HG03378 (cell line): ENCODE data around the gene PRR16.

ENCODE experiments used
- ATAC-seq: cut with Tn5 transposase; IDR thresholded peaks from one replicate; pipeline ENCODE4 v1.9.1; 2021; ENCODE audit warnings: mild to moderate bottlenecking, moderate library complexity; ENCODE audit not compliant: unreplicated experiment

Gene PRR16

DNA sequence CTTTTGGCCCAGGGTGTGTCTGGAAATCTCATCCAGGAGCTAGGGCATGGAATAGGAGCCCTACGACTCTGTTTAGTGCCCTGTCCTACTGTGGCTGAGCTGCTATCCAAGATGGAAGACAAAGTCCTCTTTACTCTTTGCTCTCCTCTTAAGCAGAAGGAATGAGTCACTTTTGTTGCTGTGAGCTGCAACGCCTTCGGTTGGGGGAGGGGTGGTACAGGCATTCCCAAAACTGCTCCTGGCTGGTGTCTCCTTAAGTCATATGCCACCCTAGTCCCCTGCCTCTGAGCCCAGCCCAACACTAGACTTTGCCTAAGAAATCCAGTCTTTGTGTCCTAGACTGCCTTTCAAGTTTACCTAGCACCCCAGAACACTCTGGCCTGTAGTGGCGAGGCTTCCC, 99.9 kb downstream of the PRR16 start:
- no peak for ATAC-seq

DNA sequence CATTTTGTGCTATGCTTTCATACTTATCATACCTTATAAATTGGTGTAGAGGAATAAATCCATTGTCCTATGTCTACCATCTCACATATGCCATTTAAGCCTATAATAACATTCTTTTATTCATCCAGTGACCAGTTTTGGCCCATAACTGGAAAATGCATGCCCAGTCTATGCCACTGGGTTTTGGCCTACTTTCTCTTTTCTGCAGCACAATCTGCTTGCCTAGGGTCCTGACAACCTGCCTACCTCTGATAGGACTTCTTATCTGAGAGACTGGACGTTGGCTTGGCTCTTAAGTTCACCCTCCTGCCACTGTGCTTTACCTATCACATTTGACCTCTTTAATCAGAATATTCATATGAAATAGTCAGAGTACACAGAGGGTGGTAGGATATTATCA, 103.0 kb downstream of the PRR16 start:
- ATAC-seq = no peak

DNA sequence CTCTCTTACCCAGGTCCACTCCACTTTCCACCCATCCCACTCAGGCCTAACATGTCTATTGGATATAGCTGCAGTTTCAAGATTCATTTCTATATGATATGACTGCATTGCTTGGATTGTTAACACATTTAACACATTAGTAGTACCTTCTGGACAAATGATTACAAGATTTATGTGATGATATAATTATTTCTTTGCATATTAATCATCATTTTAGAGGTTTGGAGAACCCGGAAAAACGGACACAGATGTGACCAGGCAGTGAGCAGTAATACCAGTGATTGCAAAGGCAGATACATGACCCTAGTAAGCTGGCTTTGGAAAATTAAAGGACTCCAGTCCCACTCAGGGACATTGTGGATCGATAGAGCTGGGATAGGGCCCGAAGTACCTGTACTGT, 103.8 kb downstream of the PRR16 start:
- ATAC-seq = no peak

- ATAC-seq = no peak
Observed at GRCh38 chr5:120568711-120569110, 104.6 kb downstream of the PRR16 start.

DNA sequence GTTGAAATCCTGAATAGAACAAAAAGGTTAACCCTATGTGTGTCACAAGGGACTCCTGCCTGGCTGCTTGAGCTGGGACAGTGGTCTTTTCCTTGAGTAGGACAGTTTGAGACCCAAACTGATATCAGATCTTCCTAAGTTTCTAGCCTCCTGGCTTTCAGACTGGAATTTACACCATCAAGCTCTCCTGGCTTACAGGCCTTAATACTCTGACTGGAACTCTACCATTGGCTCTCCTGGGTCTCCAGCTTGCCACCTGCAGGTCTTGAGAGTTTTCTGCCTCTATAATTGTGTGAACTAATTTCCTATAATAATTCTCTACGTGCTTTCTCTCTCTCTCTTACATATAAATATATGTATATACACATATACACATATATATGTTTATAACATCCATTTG, 112.5 kb downstream of the PRR16 start:
- no peak for ATAC-seq

GRCh38 chr5:120582635-120583034, 118.5 kb downstream of the PRR16 start:
- ATAC-seq = no peak

- ATAC-seq = no peak
Observed at GRCh38 chr5:120586646-120587045, 122.5 kb downstream of the PRR16 start.

DNA sequence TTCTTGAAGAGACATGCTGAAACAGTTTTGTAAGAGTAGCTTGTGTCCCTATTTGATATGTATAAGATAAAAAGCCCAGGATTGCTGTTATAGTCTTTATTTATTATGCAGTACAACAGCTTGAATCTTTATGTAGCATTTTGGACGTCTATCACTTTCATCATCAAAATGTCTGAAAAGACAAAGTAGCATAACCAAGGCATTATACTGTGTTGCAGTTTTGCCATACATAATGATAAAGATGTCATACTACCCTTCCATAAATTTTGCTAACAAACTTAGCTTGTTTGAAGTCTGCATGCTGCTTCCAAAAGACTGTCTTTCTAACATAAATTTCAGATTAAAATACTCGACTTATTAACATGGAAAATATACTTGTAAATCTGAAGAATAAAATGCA, 127.8 kb downstream of the PRR16 start:
- no peak for ATAC-seq

DNA sequence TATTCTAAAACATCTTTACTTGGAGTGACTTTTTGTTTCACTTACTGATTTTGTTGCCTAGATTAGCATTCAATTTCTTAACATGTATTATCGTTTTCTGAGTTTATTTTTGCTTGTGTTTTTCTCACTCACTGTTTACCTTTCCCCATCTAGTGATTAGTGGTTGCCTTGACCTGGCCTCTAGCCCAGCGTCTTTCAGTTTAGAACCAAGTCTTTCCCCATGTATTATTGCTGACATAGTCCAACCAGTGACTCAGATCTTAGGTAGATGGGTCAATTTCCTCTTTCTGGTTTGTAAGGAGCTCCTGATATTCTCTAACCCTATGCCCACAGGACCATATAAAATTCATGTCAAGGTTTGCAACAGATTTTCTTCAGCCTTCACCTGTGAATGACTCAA, 135.5 kb downstream of the PRR16 start:
- no peak for ATAC-seq

DNA sequence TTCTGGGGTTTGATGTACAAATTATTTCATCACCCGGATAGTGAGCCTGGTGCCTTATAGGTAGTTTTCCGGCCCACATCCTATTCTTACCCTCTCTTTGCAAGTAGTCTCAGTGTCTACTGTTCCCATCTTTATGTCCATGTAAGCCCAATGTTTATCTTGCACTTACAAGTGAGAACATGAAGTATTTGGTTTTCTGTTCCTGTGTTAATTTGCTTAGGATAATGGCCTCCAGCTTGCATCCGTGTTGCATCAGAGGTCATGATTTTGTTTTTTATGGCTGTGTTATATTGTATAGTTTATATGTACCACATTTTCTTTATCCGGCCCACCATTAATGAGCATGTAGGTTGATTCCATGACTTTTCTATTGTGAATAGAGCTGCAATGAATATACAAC, 136.5 kb downstream of the PRR16 start:
- ATAC-seq = no peak

DNA sequence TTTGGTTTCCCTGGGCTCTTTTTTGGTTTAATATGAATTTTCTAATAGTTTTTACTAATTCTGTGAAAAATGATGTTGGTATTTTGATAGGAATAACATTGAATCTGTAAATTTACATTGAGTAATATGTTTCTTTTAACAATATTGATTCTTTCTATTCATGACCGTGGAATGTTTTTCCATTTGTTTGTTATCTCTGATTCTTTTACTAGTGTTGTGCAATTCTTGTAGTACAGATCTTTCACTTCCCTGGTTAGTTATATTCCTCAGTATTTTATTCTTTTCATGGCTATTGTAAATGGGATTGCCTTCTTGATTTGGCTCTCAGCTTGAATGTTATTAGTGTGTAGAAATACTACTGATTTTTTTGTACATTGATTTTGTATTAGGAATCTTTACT, 137.9 kb downstream of the PRR16 start:
- no peak for ATAC-seq

- ATAC-seq = no peak
Observed at GRCh38 chr5:120604884-120605283, 140.8 kb downstream of the PRR16 start.

DNA sequence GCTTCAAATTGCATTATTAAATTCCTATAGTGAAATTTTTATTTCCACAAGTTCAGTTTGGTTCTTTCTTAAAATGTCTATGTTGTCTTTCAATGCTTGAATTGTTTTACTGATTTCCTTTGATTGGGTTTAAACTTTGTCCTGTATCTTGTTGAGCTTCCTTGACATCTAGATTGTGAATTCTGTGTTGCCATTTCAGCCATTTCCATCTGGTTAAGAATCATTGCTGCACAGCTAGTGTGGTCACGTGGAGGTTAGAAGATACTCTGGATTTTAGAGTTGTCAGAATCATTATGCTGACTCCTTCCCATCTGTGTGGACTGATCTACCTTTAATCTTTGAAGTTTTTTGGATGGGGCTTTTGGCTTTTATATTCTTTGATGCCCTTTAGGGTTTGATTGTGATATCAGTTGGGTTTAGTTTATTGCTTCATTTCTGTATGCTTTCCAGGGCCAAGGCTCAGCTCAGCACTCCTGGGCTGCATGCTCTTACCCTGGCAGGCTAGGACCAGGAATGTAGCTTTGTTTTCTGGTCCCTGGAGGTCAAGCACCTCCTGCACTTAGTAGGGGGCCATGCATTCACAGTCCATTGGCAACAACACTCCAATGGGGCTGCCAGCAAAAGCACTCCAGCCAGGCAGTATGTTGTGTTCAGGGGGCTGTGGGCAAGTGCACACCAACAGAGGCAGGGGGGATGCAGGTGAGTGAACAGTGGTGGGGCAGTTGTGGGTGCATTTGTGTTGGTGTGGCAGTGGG, 141.4 kb downstream of the PRR16 start:
- ATAC-seq = no peak

GRCh38 chr5:120609570-120609969, 145.5 kb downstream of the PRR16 start:
- no peak for ATAC-seq

GRCh38 chr5:120610145-120610544, 146.0 kb downstream of the PRR16 start:
- ATAC-seq = no peak

GRCh38 chr5:120613729-120614128, 149.6 kb downstream of the PRR16 start:
- no peak for ATAC-seq

DNA sequence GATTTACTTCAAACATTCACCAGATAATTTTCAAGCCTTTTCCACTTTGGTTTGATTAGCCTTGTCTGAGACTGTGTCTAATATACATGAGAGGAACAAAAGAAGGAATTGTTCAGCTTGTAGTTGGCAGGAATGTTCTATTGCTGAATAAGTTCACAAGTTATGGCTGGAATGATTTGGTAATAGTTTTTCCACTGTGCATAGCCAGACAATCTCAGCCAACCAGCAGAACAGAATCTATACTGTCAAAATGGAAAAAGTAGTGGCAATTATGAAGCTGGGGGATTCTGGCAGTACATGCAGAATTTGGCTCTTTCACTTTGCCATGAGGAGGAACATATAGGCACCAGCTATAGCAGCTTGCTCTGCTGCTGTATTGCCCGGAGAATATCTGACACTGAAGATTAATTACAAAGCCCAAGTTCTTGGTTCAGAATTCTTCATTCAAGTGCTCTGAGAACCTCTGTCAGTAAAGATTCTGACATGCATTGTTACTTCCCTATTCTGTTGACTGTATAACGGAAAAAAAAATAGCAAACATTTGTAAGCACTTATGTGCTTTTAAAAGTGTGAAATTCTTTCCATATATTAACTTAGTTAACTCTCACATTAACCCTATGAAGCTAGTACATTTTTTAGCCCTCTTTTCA, 150.6 kb downstream of the PRR16 start:
- no peak for ATAC-seq

GRCh38 chr5:120615967-120616645, 152.0 kb downstream of the PRR16 start:
- no peak for ATAC-seq

DNA sequence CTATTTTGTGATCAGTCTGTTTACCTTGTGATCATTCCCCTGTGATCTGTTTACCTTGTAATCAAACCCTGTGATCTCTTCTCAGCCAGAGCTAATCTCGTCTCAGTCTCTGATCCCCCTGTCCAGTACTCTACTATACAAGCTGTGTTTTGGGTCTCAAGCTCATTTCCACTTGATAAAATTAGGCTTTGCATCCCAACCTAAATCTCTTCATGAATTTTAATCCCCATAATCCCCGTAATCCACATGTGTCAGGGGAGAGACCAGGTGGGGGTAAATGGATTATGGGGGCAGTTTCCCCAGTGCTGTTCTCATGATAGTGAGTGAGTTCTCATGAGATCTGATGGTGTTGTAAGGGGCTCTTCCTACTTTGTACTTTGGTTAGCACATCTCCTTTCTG, 157.2 kb downstream of the PRR16 start:
- no peak for ATAC-seq

DNA sequence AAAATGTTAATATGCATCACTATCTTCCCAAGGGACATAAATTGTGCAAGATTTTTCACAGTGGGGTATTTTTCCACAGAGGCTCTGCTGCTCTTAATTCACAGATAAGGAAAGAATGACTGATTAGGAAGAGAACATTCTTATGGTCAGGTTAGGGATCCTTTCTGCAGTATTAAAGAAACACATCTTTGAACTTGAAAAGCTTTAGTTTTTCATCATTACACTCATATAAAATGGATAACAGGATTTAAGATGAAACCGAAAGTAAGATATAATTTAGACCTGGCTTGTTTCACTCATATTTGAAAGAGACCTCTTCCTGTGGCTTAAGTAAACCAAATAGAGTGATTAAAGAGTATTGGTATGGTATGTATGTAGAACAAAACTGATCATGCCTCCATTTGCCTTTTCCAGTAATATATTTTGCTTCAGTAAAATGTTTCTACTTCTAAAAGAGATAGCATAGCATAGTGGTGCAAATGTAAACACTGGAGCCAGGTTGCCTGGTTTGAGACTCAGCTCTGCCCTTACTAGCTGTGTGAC, 160.0 kb downstream of the PRR16 start:
- no peak for ATAC-seq

DNA sequence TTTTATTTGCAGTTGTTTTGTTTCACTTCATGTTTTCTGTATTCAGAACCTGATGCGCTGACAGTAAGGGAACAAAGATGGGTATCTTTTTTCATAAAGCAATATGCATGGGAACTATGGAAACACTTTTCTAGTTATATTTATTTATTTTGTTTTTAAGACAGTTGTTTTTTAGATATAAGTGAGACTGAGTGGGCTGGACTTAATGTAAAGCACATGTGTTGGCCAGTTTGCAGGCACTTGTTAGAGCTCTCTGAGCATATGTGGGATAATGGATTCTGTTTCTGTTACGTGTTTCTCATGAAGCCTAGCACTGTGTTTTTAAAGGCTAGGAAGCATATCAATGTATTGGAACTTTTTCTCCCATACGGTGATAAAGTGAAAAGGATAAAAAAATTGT, 164.1 kb downstream of the PRR16 start:
- no peak for ATAC-seq

DNA sequence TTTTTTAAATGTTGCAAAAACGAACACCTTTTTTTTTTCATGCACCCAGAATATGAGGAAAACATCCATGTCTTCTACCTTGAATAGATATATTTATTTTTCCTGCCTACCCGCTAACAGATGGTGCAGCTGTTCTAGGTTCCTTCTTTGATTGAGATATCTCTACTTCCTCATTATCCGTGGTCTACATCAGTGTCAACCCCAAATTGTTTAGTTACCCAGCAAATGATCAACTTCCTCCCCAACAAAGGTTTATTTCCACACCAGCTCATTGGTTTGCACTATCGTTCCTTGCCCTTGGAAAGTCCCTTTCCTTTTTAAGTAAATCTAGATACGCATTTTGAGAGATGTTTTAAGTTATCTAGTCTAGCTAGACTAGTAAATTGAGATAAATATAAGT, 166.4 kb downstream of the PRR16 start:
- ATAC-seq = no peak
